ENCODE data around the gene BRINP3. TPM values are rescaled to one million over a fixed set of nuclear protein-coding genes. Genes with fewer than 3 reads are reported as not detected.
"Not testable (repeated sequence)": the region's sequence is repeated elsewhere in the genome, so short reads cannot be mapped to it uniquely, and the experiment has no call there.

BRINP3 gene
- total RNA-seq: not detected
- polyA plus RNA-seq (2013, experiment 1 of 2): 1.8 TPM
- polyA plus RNA-seq (2013, experiment 2 of 2): 0.87 TPM
- long read RNA-seq, experiment 1: 0 reads
- long read RNA-seq, experiment 2: 0 reads
- long read RNA-seq, experiment 3: 0 reads
- long read RNA-seq, experiment 4: 0 reads

DNA sequence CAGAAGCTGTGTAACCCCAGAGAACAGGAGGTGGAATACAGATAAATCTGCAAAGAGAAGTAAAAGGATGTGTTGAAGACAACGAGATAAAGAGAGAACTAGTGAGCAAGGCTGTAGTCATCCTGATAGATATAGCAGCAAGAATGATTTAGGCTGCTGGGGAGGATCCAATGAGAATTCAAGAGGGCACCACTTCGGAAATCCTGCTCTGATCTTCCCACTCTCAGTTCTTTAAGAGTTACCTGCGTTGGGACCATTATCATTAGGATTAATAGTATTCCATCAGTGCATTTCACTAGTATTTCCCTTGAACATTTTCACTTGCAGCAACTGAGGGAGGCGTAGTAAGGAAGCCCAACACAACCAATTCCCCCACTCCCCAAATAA lies at the start of gene BRINP3:
Gene BRINP3 (minus strand): TSS at position 103 of the 387 bp plus-strand sequence.
- Mint-ChIP-seq H3K9me3 (no peaks in the 10 kb centered on the region), H3K27ac (peak within 1 kb of the TSS; percentile 33), H3K4me1 (peaks cover 27% of the 10 kb centered on the region), H3K4me3 (peak within 1 kb of the TSS; percentile 75), H3K27me3 (ENCODE audit: insufficient read depth) (peaks cover 68% of the 10 kb centered on the region), H3K36me3 (ENCODE audit: low read depth) (no peaks in the 10 kb centered on the region)
- Histone ChIP-seq H3K27ac (ENCODE audit: low read depth, low read length) (peak within 1 kb of the TSS; percentile 3), H3K27me3 (ENCODE audit: control insufficient read depth, insufficient read depth, low read length, poor library complexity, severe bottlenecking) (peaks cover 55% of the 10 kb centered on the region), H3K4me1 (ENCODE audit: control insufficient read depth, insufficient read depth, low read length) (no peaks in the 10 kb centered on the region), H3K36me3 (ENCODE audit: control insufficient read depth, insufficient read depth, low read length) (no peaks in the 10 kb centered on the region), H3K9ac (ENCODE audit: extremely low read depth, low read length, poor library complexity, severe bottlenecking) (no peak within 1 kb of the TSS), H3K9me3 (ENCODE audit: control insufficient read depth, low read length) (no peaks in the 10 kb centered on the region), H3K4me3 (ENCODE audit: low read length) (peak within 1 kb of the TSS; percentile 83)
- no peak for DNase-seq
- TF ChIP-seq, protein P1, sequence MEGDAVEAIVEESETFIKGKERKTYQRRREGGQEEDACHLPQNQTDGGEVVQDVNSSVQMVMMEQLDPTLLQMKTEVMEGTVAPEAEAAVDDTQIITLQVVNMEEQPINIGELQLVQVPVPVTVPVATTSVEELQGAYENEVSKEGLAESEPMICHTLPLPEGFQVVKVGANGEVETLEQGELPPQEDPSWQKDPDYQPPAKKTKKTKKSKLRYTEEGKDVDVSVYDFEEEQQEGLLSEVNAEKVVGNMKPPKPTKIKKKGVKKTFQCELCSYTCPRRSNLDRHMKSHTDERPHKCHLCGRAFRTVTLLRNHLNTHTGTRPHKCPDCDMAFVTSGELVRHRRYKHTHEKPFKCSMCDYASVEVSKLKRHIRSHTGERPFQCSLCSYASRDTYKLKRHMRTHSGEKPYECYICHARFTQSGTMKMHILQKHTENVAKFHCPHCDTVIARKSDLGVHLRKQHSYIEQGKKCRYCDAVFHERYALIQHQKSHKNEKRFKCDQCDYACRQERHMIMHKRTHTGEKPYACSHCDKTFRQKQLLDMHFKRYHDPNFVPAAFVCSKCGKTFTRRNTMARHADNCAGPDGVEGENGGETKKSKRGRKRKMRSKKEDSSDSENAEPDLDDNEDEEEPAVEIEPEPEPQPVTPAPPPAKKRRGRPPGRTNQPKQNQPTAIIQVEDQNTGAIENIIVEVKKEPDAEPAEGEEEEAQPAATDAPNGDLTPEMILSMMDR (conservative IDR thresholded peaks at IDR 0.05): no peak
- 3 to 5% methylated on average over 2 to 4 of the region's 4 CpGs for WGBS, 2 experiments (ENCODE audit: insufficient coverage in 1 of 2, insufficient read length in 1 of 2)

DNA sequence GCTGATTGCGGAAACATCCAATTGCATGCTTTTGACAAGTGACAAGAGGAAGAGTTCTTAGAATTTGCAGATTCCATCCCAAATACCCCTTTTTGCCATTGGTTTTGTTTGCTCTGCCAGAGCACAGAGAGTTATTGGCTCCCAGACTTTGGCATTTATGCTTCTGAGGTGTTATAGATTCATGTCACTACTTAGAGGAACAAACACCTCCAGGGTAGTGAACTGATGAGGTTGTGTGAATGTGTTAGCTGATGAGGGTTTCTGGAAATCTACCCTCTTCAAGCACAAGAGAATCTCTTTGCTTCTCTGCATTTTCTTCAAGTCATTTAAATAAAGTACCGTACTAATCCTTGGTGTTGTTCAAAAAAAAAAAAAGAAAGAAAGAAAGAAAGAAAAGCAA lies 33.9 kb upstream of the BRINP3 start:
- TF ChIP-seq, protein P1 (conservative IDR thresholded peaks at IDR 0.05): no peak
- H3K4me3 ChIP-seq (ENCODE audit: low read length): no peak overlapping the region
- H3K27me3 Mint-ChIP-seq (ENCODE audit: insufficient read depth): no peaks in the 10 kb centered on the region
- H3K27ac ChIP-seq (ENCODE audit: low read depth, low read length): no peak overlapping the region
- no peaks in the 10 kb centered on the region for H3K36me3 Mint-ChIP-seq (ENCODE audit: low read depth)
- H3K27me3 ChIP-seq (ENCODE audit: control insufficient read depth, insufficient read depth, low read length, poor library complexity, severe bottlenecking): no peaks in the 10 kb centered on the region
- no peak for DNase-seq
- no peaks in the 10 kb centered on the region for H3K9me3 Mint-ChIP-seq
- WGBS, 2 experiments (ENCODE audit: insufficient coverage in 1 of 2, insufficient read length in 1 of 2): 95 to 100% methylated on average over 1 to 2 of the region's 2 CpGs
- no peaks in the 10 kb centered on the region for H3K4me1 ChIP-seq (ENCODE audit: control insufficient read depth, insufficient read depth, low read length)
- no peaks in the 10 kb centered on the region for H3K9me3 ChIP-seq (ENCODE audit: control insufficient read depth, low read length)
- no peaks in the 10 kb centered on the region for H3K36me3 ChIP-seq (ENCODE audit: control insufficient read depth, insufficient read depth, low read length)
- H3K9ac ChIP-seq (ENCODE audit: extremely low read depth, low read length, poor library complexity, severe bottlenecking): no peak overlapping the region
- H3K27ac Mint-ChIP-seq: no peak overlapping the region
- H3K4me3 Mint-ChIP-seq: no peak overlapping the region
- H3K4me1 Mint-ChIP-seq: no peaks in the 10 kb centered on the region

DNA sequence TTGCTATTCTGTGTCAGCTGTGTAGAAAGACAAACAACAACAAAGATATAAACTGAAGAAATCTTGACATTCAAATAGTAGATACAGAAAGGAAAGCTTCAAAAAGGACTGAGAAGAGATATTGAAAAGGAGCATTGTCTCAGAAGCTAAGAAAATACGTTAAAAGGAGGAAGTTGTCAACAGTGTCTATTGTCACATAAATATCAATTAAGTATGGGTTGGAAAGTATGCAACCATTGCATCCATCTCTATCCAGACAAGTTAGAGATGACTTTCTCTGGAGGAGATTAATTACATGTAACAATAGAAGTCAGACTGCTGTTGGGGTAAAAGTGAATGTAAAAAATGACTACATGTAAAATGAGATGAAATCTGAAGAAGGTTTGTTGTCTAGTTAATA lies 29.7 kb upstream of the BRINP3 start:
- TF ChIP-seq, protein P1 (conservative IDR thresholded peaks at IDR 0.05): no peak

DNA sequence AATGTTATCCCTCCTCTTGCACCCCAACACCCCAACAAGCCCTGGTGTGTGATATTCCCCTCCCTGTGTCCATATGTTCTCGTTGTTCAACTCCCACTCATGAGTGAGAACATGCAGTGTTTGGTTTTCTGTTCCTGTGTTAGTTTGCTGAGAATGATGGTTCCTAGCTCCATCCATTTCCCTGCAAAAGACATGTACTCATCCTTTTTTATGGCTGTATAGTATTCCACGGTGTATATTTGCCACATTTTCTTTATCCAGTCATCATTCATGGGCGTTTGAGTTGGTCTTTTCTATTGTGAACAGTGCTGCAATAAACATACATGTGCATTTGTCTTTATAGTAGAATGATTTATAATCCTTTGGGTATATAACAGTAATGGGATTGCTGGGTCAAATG lies 26.9 kb upstream of the BRINP3 start:
- H3K9ac ChIP-seq (ENCODE audit: extremely low read depth, low read length, poor library complexity, severe bottlenecking); H3K4me3 ChIP-seq (ENCODE audit: low read length); H3K4me3 Mint-ChIP-seq; H3K27me3 Mint-ChIP-seq (ENCODE audit: insufficient read depth); H3K27me3 ChIP-seq (ENCODE audit: control insufficient read depth, insufficient read depth, low read length, poor library complexity, severe bottlenecking); H3K4me1 ChIP-seq (ENCODE audit: control insufficient read depth, insufficient read depth, low read length); H3K27ac Mint-ChIP-seq; H3K36me3 ChIP-seq (ENCODE audit: control insufficient read depth, insufficient read depth, low read length); H3K9me3 ChIP-seq (ENCODE audit: control insufficient read depth, low read length); H3K27ac ChIP-seq (ENCODE audit: low read depth, low read length); DNase-seq; H3K9me3 Mint-ChIP-seq; H3K36me3 Mint-ChIP-seq (ENCODE audit: low read depth); H3K4me1 Mint-ChIP-seq: not testable (repeated sequence)
- WGBS, 2 experiments (ENCODE audit: insufficient coverage in 1 of 2, insufficient read length in 1 of 2): 93% methylated on average over 3 of the region's 3 CpGs; no CpG with 5 or more reads in 1 of the 2 experiments

More for the DNA sequence above, 29.7 kb upstream of the BRINP3 start:
- Mint-ChIP-seq H3K4me1 (no peaks in the 10 kb centered on the region), H3K27ac (no peak overlapping the region), H3K36me3 (ENCODE audit: low read depth) (no peaks in the 10 kb centered on the region), H3K9me3 (peaks cover 9% of the 10 kb centered on the region), H3K4me3 (no peak overlapping the region), H3K27me3 (ENCODE audit: insufficient read depth) (no peaks in the 10 kb centered on the region)
- no peak overlapping the region for H3K4me3 ChIP-seq (ENCODE audit: low read length)
- 86% methylated on average over 1 of the region's 1 CpG; no CpG with 5 or more reads in 1 of the 2 experiments for WGBS, 2 experiments (ENCODE audit: insufficient coverage in 1 of 2, insufficient read length in 1 of 2)
- H3K27me3 ChIP-seq (ENCODE audit: control insufficient read depth, insufficient read depth, low read length, poor library complexity, severe bottlenecking): no peaks in the 10 kb centered on the region
- H3K9me3 ChIP-seq (ENCODE audit: control insufficient read depth, low read length): no peaks in the 10 kb centered on the region
- no peak overlapping the region for H3K27ac ChIP-seq (ENCODE audit: low read depth, low read length)
- no peaks in the 10 kb centered on the region for H3K36me3 ChIP-seq (ENCODE audit: control insufficient read depth, insufficient read depth, low read length)
- H3K9ac ChIP-seq (ENCODE audit: extremely low read depth, low read length, poor library complexity, severe bottlenecking): no peak overlapping the region
- H3K4me1 ChIP-seq (ENCODE audit: control insufficient read depth, insufficient read depth, low read length): no peaks in the 10 kb centered on the region
- no peak for DNase-seq
